GM23338 (cell line): Measurements from ENCODE around the gene GNPTG. TPM values are rescaled to one million over a fixed set of nuclear protein-coding genes. Genes with fewer than 3 reads are reported as not detected.

Experiments
- ATAC-seq: fragments of 200-7000 bp; cut with Tn5 transposase; 3 replicates; pipeline ENCODE4 v1.9.1; 2020
- DNase-seq: peaks from one replicate; pipeline ENCODE4 v3.0.0-alpha.2; 2015; ENCODE audit warnings: low spot score
- H2AFZ ChIP-seq: fragments of 200-600 bp; sonication (generic); 2 replicates; pipeline ENCODE4 v1.8.0; 2016; ENCODE audit warnings: antibody characterized with exemption, mild to moderate bottlenecking, moderate library complexity
- H3F3A ChIP-seq: fragments of 200-600 bp; sonication (generic); replicated peaks from 2 replicates; pipeline ENCODE4 v1.8.0; 2017; ENCODE audit warnings: antibody characterized with exemption, mixed run types, low read depth
- H3K27ac ChIP-seq: fragments of 200-600 bp; sonication (generic); 2 replicates; pipeline ENCODE4 v1.6.1; 2016; ENCODE audit warnings: low read depth
- H3K27me3 ChIP-seq: fragments of 200-600 bp; sonication (generic); 2 replicates; pipeline ENCODE4 v1.8.0; 2016; ENCODE audit warnings: mild to moderate bottlenecking, mixed run types, moderate library complexity; ENCODE audit not compliant: insufficient read depth
- H3K36me3 ChIP-seq: fragments of 200-600 bp; sonication (generic); 2 replicates; pipeline ENCODE4 v1.8.0; 2016; ENCODE audit warnings: mild to moderate bottlenecking; ENCODE audit not compliant: insufficient read depth
- H3K4me1 ChIP-seq: fragments of 200-600 bp; sonication (generic); 2 replicates; pipeline ENCODE4 v1.8.0; 2016; ENCODE audit warnings: mild to moderate bottlenecking, moderate library complexity; ENCODE audit not compliant: insufficient read depth
- H3K4me2 ChIP-seq: fragments of 200-600 bp; sonication (generic); 2 replicates; pipeline ENCODE4 v1.7.1; 2017; ENCODE audit warnings: mixed run types
- H3K4me3 ChIP-seq: fragments of 200-600 bp; sonication (generic); 2 replicates; pipeline ENCODE4 v1.6.1; 2016; ENCODE audit warnings: mixed run types
- H3K79me2 ChIP-seq: fragments of 200-600 bp; sonication (generic); replicated peaks from 2 replicates; pipeline ENCODE4 v1.8.0; 2017; ENCODE audit warnings: mild to moderate bottlenecking; ENCODE audit not compliant: insufficient read depth
- H3K9me2 ChIP-seq: fragments of 200-600 bp; sonication (generic); 2 replicates; pipeline ENCODE4 v1.8.0; 2017; ENCODE audit not compliant: insufficient read depth
- H4K20me1 ChIP-seq: fragments of 200-600 bp; sonication (generic); replicated peaks from 2 replicates; pipeline ENCODE4 v1.8.0; 2017; ENCODE audit warnings: mild to moderate bottlenecking; ENCODE audit not compliant: insufficient read depth
- H3K27ac Mint-ChIP-seq: 2 replicates; pipeline ENCODE4 v1.8.0; 2020; ENCODE audit warnings: inconsistent platforms, mild to moderate bottlenecking, moderate library complexity, mixed read lengths
- H3K27me3 Mint-ChIP-seq: 3 replicates; pipeline ENCODE4 v1.8.0; 2022; ENCODE audit warnings: low read depth, mild to moderate bottlenecking, moderate library complexity, mixed read lengths, inconsistent platforms; ENCODE audit not compliant: insufficient read depth, poor library complexity
- H3K36me3 Mint-ChIP-seq: 3 replicates; pipeline ENCODE4 v1.8.0; 2021; ENCODE audit warnings: low read depth, mild to moderate bottlenecking, inconsistent platforms, moderate library complexity, mixed read lengths
- H3K4me1 Mint-ChIP-seq: 3 replicates; pipeline ENCODE4 v1.8.0; 2020; ENCODE audit warnings: mild to moderate bottlenecking, inconsistent platforms, mixed read lengths
- H3K4me3 Mint-ChIP-seq: 3 replicates; pipeline ENCODE4 v1.8.0; 2021; ENCODE audit warnings: moderate library complexity, mild to moderate bottlenecking, inconsistent platforms, mixed read lengths
- H3K9me3 Mint-ChIP-seq: 3 replicates; pipeline ENCODE4 v1.8.0; 2020; ENCODE audit warnings: moderate library complexity, mild to moderate bottlenecking, inconsistent platforms, mixed read lengths
- CREB1 ChIP-seq: fragments of 250-450 bp; sonication (Bioruptor Pico); IDR thresholded peaks from 2 replicates; pipeline ENCODE4 v1.5.0; 2020; ENCODE audit warnings: low read depth, mild to moderate bottlenecking, moderate library complexity
- EZH2 ChIP-seq: fragments of 200-600 bp; sonication (generic); IDR thresholded peaks from one replicate; pipeline ENCODE4 v1.8.0; 2017; ENCODE audit warnings: antibody characterized with exemption, mild to moderate bottlenecking, low read depth; ENCODE audit not compliant: unreplicated experiment
- EZH2phosphoT487 ChIP-seq: fragments of 200-600 bp; sonication (generic); IDR thresholded peaks from one replicate; pipeline ENCODE4 v1.8.1; 2018; ENCODE audit warnings: antibody characterized with exemption; ENCODE audit not compliant: unreplicated experiment
- JUNB ChIP-seq: IDR thresholded peaks from one replicate; pipeline ENCODE4 v1.6.1; 2016; ENCODE audit warnings: antibody characterized with exemption; ENCODE audit not compliant: unreplicated experiment
- NANOG ChIP-seq: IDR thresholded peaks from 2 replicates; pipeline ENCODE4 v1.6.1; 2016; ENCODE audit warnings: antibody characterized with exemption, borderline replicate concordance
- POLR2AphosphoS5 ChIP-seq: IDR thresholded peaks from 2 replicates; pipeline ENCODE4 v1.6.1; 2016; ENCODE audit warnings: antibody characterized with exemption, low read depth
- STAT1 ChIP-seq: IDR thresholded peaks from one replicate; pipeline ENCODE4 v1.6.1; 2016; ENCODE audit warnings: antibody characterized with exemption; ENCODE audit not compliant: unreplicated experiment
- ZNF114 ChIP-seq: fragments of 250-450 bp; sonication (Bioruptor Pico); IDR thresholded peaks from 2 replicates; pipeline ENCODE4 v1.5.0; 2020; ENCODE audit warnings: mild to moderate bottlenecking, moderate library complexity
- ZNF331 ChIP-seq: fragments of 250-450 bp; sonication (Bioruptor Pico); IDR thresholded peaks from 2 replicates; pipeline ENCODE4 v1.5.0; 2020; ENCODE audit warnings: low read depth, mild to moderate bottlenecking, moderate library complexity
- polyA plus RNA-seq: library from polyadenylated mRNA; unstranded; fragments of >200 nt; fragmentation: Nextera tagmentation; extraction: Ambion mirVana; gene quantifications from 2 replicates; pipeline ENCODE4 v1.2.1, GENCODE V29; 2016
- total RNA-seq: library from RNA; depleted of rRNA; stranded (reverse); fragments of >200 nt; shearing (Covaris generic); gene quantifications from 2 replicates; pipeline ENCODE4 v1.2.3, GENCODE V29; 2014
- TF ChIP-seq, protein P1 (sequence below): IDR thresholded peaks from 2 replicates; pipeline ENCODE4 v1.6.1; 2016; ENCODE audit warnings: antibody characterized with exemption
- TF ChIP-seq, protein P2 (sequence below): fragments of 250-450 bp; sonication (Bioruptor Pico); IDR thresholded peaks from 2 replicates; pipeline ENCODE4 v1.5.0; 2020; ENCODE audit warnings: mild to moderate bottlenecking, moderate library complexity
- TF ChIP-seq, protein P3 (sequence below): IDR thresholded peaks from one replicate; pipeline ENCODE4 v1.6.1; 2018; ENCODE audit warnings: antibody characterized with exemption; ENCODE audit not compliant: unreplicated experiment
- TF ChIP-seq, protein P4 (sequence below), 2 experiments: fragments of 200-600 bp in 1 of 2; sonication (generic) in 1 of 2; conservative IDR thresholded peaks; 2 replicates each; pipeline versions ENCODE4 v1.5.1 to v1.6.1; 2016 to 2017; ENCODE audit warnings: antibody characterized with exemption in 2 of 2, low read depth in 2 of 2, mild to moderate bottlenecking in 2 of 2, moderate library complexity in 1 of 2

Gene GNPTG
- total and polyA plus RNA-seq, 2 experiments from 2014 or later, result 23.3 to 41.0 TPM

- H3K27ac ChIP-seq, result no peak overlapping the region
- no peaks in the 10 kb centered on the region for H3K79me2 ChIP-seq
- no peak overlapping the region for H3K4me3 Mint-ChIP-seq
- peaks cover 4% of the 10 kb centered on the region; the same call in 2 of the 3 replicates for H3K36me3 Mint-ChIP-seq
- H3K4me1 ChIP-seq, result no peaks in the 10 kb centered on the region
- peaks cover 6% of the 10 kb centered on the region for H3K27me3 Mint-ChIP-seq
- H3K9me3 Mint-ChIP-seq, result no peaks in the 10 kb centered on the region
- no peak overlapping the region for H3K4me3 ChIP-seq
- H3K4me1 Mint-ChIP-seq, result no peaks in the 10 kb centered on the region; the same call in 2 of the 3 replicates
- ATAC-seq (no peak), DNase-seq (no peak)
- no peaks in the 10 kb centered on the region for H3K9me2 ChIP-seq
- TF ChIP-seq ZNF331 (CRISPR knock-in tag) (no peak), CREB1 (CRISPR knock-in tag) (no peak), JUNB (no peak), EZH2 (no peak), EZH2phosphoT487 (no peak), ZNF114 (CRISPR knock-in tag) (no peak), POLR2AphosphoS5 (no peak), NANOG (no peak), STAT1 (no peak)
- TF ChIP-seq, protein P1, sequence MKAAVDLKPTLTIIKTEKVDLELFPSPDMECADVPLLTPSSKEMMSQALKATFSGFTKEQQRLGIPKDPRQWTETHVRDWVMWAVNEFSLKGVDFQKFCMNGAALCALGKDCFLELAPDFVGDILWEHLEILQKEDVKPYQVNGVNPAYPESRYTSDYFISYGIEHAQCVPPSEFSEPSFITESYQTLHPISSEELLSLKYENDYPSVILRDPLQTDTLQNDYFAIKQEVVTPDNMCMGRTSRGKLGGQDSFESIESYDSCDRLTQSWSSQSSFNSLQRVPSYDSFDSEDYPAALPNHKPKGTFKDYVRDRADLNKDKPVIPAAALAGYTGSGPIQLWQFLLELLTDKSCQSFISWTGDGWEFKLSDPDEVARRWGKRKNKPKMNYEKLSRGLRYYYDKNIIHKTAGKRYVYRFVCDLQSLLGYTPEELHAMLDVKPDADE, result no peak
- TF ChIP-seq, protein P2, sequence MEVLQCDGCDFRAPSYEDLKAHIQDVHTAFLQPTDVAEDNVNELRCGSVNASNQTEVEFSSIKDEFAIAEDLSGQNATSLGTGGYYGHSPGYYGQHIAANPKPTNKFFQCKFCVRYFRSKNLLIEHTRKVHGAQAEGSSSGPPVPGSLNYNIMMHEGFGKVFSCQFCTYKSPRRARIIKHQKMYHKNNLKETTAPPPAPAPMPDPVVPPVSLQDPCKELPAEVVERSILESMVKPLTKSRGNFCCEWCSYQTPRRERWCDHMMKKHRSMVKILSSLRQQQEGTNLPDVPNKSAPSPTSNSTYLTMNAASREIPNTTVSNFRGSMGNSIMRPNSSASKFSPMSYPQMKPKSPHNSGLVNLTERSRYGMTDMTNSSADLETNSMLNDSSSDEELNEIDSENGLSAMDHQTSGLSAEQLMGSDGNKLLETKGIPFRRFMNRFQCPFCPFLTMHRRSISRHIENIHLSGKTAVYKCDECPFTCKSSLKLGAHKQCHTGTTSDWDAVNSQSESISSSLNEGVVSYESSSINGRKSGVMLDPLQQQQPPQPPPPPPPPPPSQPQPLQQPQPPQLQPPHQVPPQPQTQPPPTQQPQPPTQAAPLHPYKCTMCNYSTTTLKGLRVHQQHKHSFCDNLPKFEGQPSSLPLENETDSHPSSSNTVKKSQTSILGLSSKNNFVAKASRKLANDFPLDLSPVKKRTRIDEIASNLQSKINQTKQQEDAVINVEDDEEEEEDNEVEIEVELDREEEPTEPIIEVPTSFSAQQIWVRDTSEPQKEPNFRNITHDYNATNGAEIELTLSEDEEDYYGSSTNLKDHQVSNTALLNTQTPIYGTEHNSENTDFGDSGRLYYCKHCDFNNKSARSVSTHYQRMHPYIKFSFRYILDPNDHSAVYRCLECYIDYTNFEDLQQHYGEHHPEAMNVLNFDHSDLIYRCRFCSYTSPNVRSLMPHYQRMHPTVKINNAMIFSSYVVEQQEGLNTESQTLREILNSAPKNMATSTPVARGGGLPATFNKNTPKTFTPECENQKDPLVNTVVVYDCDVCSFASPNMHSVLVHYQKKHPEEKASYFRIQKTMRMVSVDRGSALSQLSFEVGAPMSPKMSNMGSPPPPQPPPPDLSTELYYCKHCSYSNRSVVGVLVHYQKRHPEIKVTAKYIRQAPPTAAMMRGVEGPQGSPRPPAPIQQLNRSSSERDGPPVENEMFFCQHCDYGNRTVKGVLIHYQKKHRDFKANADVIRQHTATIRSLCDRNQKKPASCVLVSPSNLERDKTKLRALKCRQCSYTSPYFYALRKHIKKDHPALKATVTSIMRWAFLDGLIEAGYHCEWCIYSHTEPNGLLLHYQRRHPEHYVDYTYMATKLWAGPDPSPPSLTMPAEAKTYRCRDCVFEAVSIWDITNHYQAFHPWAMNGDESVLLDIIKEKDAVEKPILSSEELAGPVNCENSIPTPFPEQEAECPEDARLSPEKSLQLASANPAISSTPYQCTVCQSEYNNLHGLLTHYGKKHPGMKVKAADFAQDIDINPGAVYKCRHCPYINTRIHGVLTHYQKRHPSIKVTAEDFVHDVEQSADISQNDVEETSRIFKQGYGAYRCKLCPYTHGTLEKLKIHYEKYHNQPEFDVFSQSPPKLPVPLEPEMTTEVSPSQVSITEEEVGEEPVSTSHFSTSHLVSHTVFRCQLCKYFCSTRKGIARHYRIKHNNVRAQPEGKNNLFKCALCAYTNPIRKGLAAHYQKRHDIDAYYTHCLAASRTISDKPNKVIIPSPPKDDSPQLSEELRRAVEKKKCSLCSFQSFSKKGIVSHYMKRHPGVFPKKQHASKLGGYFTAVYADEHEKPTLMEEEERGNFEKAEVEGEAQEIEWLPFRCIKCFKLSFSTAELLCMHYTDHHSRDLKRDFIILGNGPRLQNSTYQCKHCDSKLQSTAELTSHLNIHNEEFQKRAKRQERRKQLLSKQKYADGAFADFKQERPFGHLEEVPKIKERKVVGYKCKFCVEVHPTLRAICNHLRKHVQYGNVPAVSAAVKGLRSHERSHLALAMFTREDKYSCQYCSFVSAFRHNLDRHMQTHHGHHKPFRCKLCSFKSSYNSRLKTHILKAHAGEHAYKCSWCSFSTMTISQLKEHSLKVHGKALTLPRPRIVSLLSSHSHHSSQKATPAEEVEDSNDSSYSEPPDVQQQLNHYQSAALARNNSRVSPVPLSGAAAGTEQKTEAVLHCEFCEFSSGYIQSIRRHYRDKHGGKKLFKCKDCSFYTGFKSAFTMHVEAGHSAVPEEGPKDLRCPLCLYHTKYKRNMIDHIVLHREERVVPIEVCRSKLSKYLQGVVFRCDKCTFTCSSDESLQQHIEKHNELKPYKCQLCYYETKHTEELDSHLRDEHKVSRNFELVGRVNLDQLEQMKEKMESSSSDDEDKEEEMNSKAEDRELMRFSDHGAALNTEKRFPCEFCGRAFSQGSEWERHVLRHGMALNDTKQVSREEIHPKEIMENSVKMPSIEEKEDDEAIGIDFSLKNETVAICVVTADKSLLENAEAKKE (CRISPR knock-in tag), result no peak
- TF ChIP-seq, protein P3, sequence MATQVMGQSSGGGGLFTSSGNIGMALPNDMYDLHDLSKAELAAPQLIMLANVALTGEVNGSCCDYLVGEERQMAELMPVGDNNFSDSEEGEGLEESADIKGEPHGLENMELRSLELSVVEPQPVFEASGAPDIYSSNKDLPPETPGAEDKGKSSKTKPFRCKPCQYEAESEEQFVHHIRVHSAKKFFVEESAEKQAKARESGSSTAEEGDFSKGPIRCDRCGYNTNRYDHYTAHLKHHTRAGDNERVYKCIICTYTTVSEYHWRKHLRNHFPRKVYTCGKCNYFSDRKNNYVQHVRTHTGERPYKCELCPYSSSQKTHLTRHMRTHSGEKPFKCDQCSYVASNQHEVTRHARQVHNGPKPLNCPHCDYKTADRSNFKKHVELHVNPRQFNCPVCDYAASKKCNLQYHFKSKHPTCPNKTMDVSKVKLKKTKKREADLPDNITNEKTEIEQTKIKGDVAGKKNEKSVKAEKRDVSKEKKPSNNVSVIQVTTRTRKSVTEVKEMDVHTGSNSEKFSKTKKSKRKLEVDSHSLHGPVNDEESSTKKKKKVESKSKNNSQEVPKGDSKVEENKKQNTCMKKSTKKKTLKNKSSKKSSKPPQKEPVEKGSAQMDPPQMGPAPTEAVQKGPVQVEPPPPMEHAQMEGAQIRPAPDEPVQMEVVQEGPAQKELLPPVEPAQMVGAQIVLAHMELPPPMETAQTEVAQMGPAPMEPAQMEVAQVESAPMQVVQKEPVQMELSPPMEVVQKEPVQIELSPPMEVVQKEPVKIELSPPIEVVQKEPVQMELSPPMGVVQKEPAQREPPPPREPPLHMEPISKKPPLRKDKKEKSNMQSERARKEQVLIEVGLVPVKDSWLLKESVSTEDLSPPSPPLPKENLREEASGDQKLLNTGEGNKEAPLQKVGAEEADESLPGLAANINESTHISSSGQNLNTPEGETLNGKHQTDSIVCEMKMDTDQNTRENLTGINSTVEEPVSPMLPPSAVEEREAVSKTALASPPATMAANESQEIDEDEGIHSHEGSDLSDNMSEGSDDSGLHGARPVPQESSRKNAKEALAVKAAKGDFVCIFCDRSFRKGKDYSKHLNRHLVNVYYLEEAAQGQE, result no peak
- TF ChIP-seq, protein P4, sequence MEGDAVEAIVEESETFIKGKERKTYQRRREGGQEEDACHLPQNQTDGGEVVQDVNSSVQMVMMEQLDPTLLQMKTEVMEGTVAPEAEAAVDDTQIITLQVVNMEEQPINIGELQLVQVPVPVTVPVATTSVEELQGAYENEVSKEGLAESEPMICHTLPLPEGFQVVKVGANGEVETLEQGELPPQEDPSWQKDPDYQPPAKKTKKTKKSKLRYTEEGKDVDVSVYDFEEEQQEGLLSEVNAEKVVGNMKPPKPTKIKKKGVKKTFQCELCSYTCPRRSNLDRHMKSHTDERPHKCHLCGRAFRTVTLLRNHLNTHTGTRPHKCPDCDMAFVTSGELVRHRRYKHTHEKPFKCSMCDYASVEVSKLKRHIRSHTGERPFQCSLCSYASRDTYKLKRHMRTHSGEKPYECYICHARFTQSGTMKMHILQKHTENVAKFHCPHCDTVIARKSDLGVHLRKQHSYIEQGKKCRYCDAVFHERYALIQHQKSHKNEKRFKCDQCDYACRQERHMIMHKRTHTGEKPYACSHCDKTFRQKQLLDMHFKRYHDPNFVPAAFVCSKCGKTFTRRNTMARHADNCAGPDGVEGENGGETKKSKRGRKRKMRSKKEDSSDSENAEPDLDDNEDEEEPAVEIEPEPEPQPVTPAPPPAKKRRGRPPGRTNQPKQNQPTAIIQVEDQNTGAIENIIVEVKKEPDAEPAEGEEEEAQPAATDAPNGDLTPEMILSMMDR (conservative IDR thresholded peaks at IDR 0.05; ENCODE audit: low read depth in 2 of 2), result no peak
- H3F3A ChIP-seq, result no peaks in the 10 kb centered on the region
- H3K27me3 ChIP-seq, result no peaks in the 10 kb centered on the region
- no peak overlapping the region for H2AFZ ChIP-seq
- no peak overlapping the region for H3K27ac Mint-ChIP-seq
- no peak overlapping the region for H3K4me2 ChIP-seq
- H4K20me1 ChIP-seq, result no peaks in the 10 kb centered on the region; the same call in 1 of the 2 replicates
- no peaks in the 10 kb centered on the region for H3K36me3 ChIP-seq
These were observed 42.7 kb downstream of the GNPTG start for GRCh38 chr16:1394367-1394951.
